ENCODE results near the gene NEK5. TPM values are rescaled to one million over a fixed set of nuclear protein-coding genes. Genes with fewer than 3 reads are reported as not detected.
"Not testable (repeated sequence)": the region's sequence is repeated elsewhere in the genome, so short reads cannot be mapped to it uniquely, and the experiment has no call there.

The NEK5 gene
- total RNA-seq, 2 experiments from 2014 or later: 0.05 TPM; not detected in 1

GRCh38 chr13:52051400-52051799, 77.5 kb downstream of the NEK5 start:
- CTCF ChIA-PET: no interaction called here
- Mint-ChIP-seq H3K4me3 (no peak overlapping the region), H3K4me1 (ENCODE audit: low read depth) (no peaks in the 10 kb centered on the region)

GRCh38 chr13:52048516-52048915, 80.4 kb downstream of the NEK5 start:
- CTCF ChIA-PET: no interaction called here
- no peak overlapping the region for H3K4me3 Mint-ChIP-seq

More at GRCh38 chr13:52051400-52051799, 77.5 kb downstream of the NEK5 start:
- no peak for DNase-seq
- intact Hi-C loops (cut with micrococcal nuclease): no loop called here
- Mint-ChIP-seq H3K27ac (no peak overlapping the region), H3K27me3 (peaks cover 2% of the 10 kb centered on the region), H3K9me3 (peaks cover 10% of the 10 kb centered on the region), H3K36me3 (peaks cover 2% of the 10 kb centered on the region)
- POLR2A ChIA-PET: no interaction called here

DNA sequence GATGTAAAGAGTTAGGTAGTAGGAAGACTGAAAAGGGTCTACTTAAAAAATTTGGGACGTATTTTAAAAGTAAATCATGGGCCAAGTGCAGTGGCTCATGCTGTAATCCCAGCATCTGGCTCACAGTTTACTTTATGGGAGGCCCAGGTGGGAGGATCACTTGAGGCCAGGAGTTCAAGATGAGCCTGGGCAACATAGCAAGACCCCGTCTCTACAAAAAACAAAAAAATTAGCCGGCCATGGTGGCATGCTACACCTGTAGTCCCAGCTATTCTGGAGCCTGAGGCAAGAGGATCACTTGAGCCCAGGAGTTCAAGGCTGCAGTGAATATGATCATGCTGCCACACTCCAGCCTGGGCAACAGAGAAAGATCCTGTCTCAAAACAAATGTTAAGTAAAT, 81.4 kb downstream of the NEK5 start:
- CTCF ChIA-PET: no interaction called here
- no peak for DNase-seq
- peaks cover 2% of the 10 kb centered on the region for H3K27me3 Mint-ChIP-seq
- intact Hi-C loops (cut with micrococcal nuclease): no loop called here
- no peaks in the 10 kb centered on the region for H3K4me1 Mint-ChIP-seq (ENCODE audit: low read depth)
- H3K9me3 Mint-ChIP-seq: peaks cover 9% of the 10 kb centered on the region
- no peak overlapping the region for H3K27ac Mint-ChIP-seq
- POLR2A ChIA-PET: no interaction called here
- peaks cover 5% of the 10 kb centered on the region for H3K36me3 Mint-ChIP-seq
- H3K4me3 Mint-ChIP-seq: no peak overlapping the region

More at GRCh38 chr13:52048516-52048915, 80.4 kb downstream of the NEK5 start:
- POLR2A ChIA-PET: no interaction called here
- intact Hi-C loops (cut with micrococcal nuclease): no loop called here
- H3K36me3 Mint-ChIP-seq: peaks cover 5% of the 10 kb centered on the region
- no peak for DNase-seq
- H3K9me3 Mint-ChIP-seq: peaks cover 9% of the 10 kb centered on the region
- H3K27me3 Mint-ChIP-seq: peaks cover 2% of the 10 kb centered on the region
- H3K4me1 Mint-ChIP-seq (ENCODE audit: low read depth): no peaks in the 10 kb centered on the region
- H3K27ac Mint-ChIP-seq: no peak overlapping the region

DNA sequence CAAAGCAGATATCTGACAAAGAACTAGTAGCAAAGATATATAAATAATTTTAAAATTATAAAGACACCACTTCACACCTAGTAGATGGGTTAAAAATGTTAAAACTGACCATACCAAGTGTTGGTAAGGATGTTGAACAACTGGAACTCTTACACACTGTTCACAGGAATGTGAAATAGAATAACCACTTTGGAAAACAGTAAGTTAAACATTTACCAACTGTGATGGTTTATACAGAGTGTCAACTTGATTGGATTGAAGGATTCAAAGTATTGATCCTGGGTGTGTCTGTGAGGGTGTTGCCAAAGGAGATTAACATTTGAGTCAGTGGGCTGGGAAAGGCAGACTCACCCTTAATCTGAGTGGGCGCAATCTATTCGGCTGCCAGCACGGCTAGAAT, 85.2 kb downstream of the NEK5 start:
- no peak for DNase-seq
- Mint-ChIP-seq H3K36me3 (peaks cover 7% of the 10 kb centered on the region), H3K4me3 (no peak overlapping the region), H3K27me3 (no peaks in the 10 kb centered on the region), H3K27ac (no peak overlapping the region), H3K9me3 (peaks cover 7% of the 10 kb centered on the region), H3K4me1 (ENCODE audit: low read depth) (no peaks in the 10 kb centered on the region)
- intact Hi-C loops (cut with micrococcal nuclease): no loop called here
- CTCF ChIA-PET: no interaction called here
- POLR2A ChIA-PET: no interaction called here

DNA sequence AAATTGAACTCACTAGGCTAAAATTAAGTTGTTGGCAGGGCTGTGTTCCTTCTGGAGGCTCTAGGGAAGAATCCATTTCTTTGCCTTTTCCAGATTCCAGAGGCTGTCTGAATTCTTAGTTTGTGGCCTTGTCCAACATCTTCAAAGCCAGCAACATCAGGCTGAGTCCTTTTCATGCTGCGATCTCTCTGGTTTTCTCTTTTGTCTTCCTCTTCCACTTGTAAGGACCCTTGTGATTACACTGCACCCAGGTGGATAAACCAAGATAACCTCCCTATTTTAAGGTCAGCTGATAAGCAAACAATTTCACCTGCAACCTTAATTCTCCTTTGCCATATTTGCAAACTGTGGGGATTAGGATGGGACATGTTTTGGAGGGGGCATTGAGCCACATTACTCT, 92.8 kb downstream of the NEK5 start:
- Mint-ChIP-seq H3K4me1 (ENCODE audit: low read depth) (no peaks in the 10 kb centered on the region), H3K36me3 (peaks cover 3% of the 10 kb centered on the region), H3K4me3 (no peak overlapping the region), H3K9me3 (peaks cover 5% of the 10 kb centered on the region), H3K27me3 (no peaks in the 10 kb centered on the region), H3K27ac (no peak overlapping the region)
- ChIA-PET POLR2A (no interaction called here), CTCF (no interaction called here)
- intact Hi-C loops (cut with micrococcal nuclease): no loop called here
- no peak for DNase-seq

DNA sequence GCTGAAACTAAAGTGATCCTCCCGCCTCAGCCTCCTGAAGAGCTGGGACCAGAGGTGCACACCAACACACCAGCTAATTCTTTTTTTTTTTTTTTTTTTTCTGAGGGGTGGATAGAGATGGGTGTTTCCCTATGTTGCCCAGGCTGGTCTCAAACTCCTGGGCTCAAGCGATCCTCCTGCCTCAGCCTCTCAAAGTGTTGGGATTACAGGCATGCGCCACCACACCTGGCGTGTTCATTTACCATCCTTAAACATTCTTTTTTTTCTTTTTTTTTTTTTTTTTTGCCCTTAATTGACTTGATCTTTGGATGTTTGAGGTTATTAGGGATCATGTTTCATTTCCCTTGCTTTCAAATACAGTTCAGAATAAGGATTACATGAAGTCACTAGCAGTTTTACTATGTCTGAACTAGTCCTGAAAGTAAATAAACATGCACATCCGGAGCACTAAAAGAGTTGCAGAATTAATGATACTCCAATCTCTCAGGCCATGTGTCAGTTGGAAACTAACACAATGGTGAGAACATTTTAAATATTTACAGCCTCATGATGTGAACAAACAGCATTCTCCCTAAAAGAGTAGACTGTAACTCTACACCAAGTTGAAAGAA, 94.2 kb downstream of the NEK5 start:
- Mint-ChIP-seq H3K36me3 (peaks cover 3% of the 10 kb centered on the region), H3K27me3 (no peaks in the 10 kb centered on the region)
- CTCF ChIA-PET: no interaction called here

GRCh38 chr13:52033039-52033438, 95.8 kb downstream of the NEK5 start:
- ChIA-PET POLR2A (no interaction called here), CTCF (interaction anchor here (1.1 kb wide), 1 partner anchor 31 kb away, joined by 3 read pairs; no protein-coding TSS in a partner anchor)
- peaks cover 16% of the 10 kb centered on the region for H3K36me3 Mint-ChIP-seq
- intact Hi-C loops (cut with micrococcal nuclease): no loop called here
- H3K27me3 Mint-ChIP-seq: no peaks in the 10 kb centered on the region
- H3K4me1 Mint-ChIP-seq (ENCODE audit: low read depth): no peaks in the 10 kb centered on the region
- no peak overlapping the region for H3K27ac Mint-ChIP-seq
- H3K9me3 Mint-ChIP-seq: no peaks in the 10 kb centered on the region
- H3K4me3 Mint-ChIP-seq: no peak overlapping the region
- DNase-seq: no peak

More for the DNA sequence above, 94.2 kb downstream of the NEK5 start:
- no peaks in the 10 kb centered on the region for H3K4me1 Mint-ChIP-seq (ENCODE audit: low read depth)
- POLR2A ChIA-PET: no interaction called here
- H3K27ac Mint-ChIP-seq: no peak overlapping the region
- no peak for DNase-seq
- intact Hi-C loops (cut with micrococcal nuclease): no loop called here
- no peaks in the 10 kb centered on the region for H3K9me3 Mint-ChIP-seq
- H3K4me3 Mint-ChIP-seq: no peak overlapping the region

DNA sequence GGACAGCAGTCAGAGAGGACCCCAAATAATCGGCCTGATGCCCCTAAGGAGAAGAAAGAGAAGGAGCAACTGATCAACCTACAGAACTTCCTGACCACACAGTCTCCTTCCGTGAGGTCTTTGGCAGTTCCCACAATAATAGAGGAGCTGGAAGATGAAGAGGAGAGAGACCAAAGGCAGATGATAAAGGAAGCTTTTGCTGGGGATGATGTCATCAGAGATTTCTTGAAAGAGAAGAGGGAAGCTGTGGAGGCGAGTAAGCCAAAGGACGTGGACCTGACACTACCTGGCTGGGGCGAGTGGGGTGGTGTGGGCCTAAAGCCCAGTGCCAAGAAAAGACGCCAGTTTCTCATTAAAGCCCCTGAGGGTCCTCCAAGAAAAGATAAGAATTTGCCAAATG, 98.5 kb downstream of the NEK5 start:
- Mint-ChIP-seq H3K4me1 (ENCODE audit: low read depth) (peaks cover 17% of the 10 kb centered on the region), H3K36me3 (peaks cover 36% of the 10 kb centered on the region)
- H3K9me3 Mint-ChIP-seq; intact Hi-C loops (cut with micrococcal nuclease); H3K4me3 Mint-ChIP-seq; H3K27me3 Mint-ChIP-seq; POLR2A ChIA-PET; CTCF ChIA-PET; DNase-seq; H3K27ac Mint-ChIP-seq: not testable (repeated sequence)

DNA sequence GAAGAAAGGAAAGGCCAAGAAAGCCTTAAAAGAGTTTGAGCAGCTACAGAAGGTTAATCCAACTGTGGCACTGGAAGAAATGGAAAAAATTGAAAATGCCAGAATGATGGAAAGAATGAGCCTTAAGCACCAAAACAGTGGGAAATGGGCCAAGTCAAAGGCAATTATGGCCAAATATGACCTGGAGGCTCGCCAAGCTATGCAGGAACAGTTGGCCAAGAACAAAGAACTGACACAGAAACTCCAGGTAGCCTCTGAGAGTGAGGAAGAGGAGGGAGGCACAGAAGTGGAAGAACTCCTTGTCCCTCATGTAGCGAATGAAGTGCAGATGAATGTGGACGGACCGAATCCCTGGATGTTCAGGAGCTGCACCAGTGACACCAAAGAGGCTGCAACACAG, 99.3 kb downstream of the NEK5 start:
- POLR2A ChIA-PET: no interaction called here
- Mint-ChIP-seq H3K9me3 (no peaks in the 10 kb centered on the region), H3K27me3 (no peaks in the 10 kb centered on the region), H3K4me1 (ENCODE audit: low read depth) (peaks cover 17% of the 10 kb centered on the region), H3K4me3 (no peak overlapping the region), H3K36me3 (peaks cover 42% of the 10 kb centered on the region), H3K27ac (no peak overlapping the region)
- CTCF ChIA-PET: no interaction called here
- DNase-seq: no peak
- intact Hi-C loops (cut with micrococcal nuclease): no loop called here

- CTCF ChIA-PET: no interaction called here
- no peaks in the 10 kb centered on the region for H3K27me3 Mint-ChIP-seq
- H3K36me3 Mint-ChIP-seq: peaks cover 51% of the 10 kb centered on the region
- no peak overlapping the region for H3K4me3 Mint-ChIP-seq
- intact Hi-C loops (cut with micrococcal nuclease): no loop called here
- POLR2A ChIA-PET: no interaction called here
- H3K4me1 Mint-ChIP-seq (ENCODE audit: low read depth): peaks cover 17% of the 10 kb centered on the region
- no peak for DNase-seq
- H3K27ac Mint-ChIP-seq: no peak overlapping the region
- no peaks in the 10 kb centered on the region for H3K9me3 Mint-ChIP-seq
Measured at GRCh38 chr13:52027832-52028231, 101.0 kb downstream of the NEK5 start.

GRCh38 chr13:52026246-52026626, 102.6 kb downstream of the NEK5 start:
- H3K27ac Mint-ChIP-seq: no peak overlapping the region
- DNase-seq: no peak
- CTCF ChIA-PET: interaction anchor here (1.3 kb wide), 1 partner anchor 102 kb away, joined by 3 read pairs; the partner anchor contains the start of gene NEK5
- POLR2A ChIA-PET: no interaction called here
- no peaks in the 10 kb centered on the region for H3K9me3 Mint-ChIP-seq
- intact Hi-C loops (cut with micrococcal nuclease): no loop called here
- H3K27me3 Mint-ChIP-seq: no peaks in the 10 kb centered on the region
- H3K4me1 Mint-ChIP-seq (ENCODE audit: low read depth): peaks cover 17% of the 10 kb centered on the region
- H3K4me3 Mint-ChIP-seq: no peak overlapping the region
- peaks cover 59% of the 10 kb centered on the region for H3K36me3 Mint-ChIP-seq

DNA sequence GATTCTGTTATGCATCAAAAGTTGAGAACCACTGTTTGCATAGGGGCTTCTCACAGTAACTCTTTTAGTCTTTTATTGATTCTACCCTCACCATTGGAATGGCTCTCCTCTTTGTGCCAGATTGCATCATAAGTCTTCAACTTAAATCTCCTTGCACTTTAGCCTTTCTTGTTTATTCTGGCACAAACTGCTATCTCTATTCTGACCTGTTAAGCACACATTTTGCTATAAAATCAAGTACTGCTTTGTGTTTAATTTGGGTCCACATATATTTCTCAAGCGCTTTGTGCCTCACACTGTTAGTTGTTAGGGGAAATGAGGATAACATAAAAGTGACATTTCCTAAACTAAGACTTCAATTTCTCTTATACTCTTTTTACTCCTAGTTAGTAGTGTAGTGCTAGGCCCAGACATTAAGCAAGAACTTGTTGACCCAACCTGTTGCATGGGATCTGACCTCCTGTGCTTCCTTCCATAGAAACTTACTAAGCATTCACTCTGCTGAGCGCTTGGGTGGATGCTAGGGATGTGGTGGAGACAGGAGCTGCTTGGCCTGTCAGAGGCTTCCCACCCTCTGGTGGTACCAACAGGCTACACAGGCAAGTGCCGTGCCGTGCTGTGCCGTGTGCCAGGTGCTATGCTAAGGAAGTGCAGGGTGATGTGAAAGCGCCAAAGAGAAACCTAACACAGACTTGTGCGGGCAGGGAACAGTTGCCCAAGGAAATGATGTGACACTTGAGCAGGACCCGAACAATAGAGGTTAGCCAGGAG, 103.2 kb downstream of the NEK5 start:
- Mint-ChIP-seq H3K4me3 (no peak overlapping the region), H3K27ac (no peak overlapping the region), H3K9me3 (no peaks in the 10 kb centered on the region), H3K27me3 (no peaks in the 10 kb centered on the region), H3K36me3 (peaks cover 60% of the 10 kb centered on the region), H3K4me1 (ENCODE audit: low read depth) (peaks cover 17% of the 10 kb centered on the region)
- POLR2A ChIA-PET: no interaction called here
- intact Hi-C loops (cut with micrococcal nuclease): no loop called here
- CTCF ChIA-PET: interaction anchor here (1.3 kb wide), 1 partner anchor 103 kb away, joined by 3 read pairs; the partner anchor contains the start of gene NEK5
- DNase-seq: no peak

DNA sequence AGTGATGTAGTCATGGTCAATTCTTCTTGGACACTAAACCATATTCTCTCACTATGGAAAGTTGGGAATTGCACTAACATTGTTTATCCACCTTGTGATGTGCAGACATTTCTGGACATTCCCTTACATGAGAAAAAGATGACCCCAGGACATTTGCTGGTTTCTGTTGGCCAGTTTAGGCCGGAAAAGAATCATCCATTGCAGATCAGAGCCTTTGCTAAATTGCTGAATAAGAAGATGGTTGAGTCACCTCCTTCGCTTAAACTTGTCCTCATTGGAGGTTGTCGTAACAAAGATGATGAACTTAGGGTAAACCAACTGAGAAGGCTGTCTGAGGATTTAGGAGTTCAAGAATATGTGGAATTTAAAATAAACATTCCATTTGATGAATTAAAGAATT, 104.4 kb downstream of the NEK5 start, which contains the start of gene UTP14C:
TSS of gene UTP14C (plus strand) at position 211 of the 400 bp plus-strand sequence. CDS start 4,114 bp downstream, outside the sequence.
- intact Hi-C loops (cut with micrococcal nuclease): no loop called here
- DNase-seq: no peak
- ChIA-PET POLR2A (no interaction called here), CTCF (no interaction called here)
- Mint-ChIP-seq H3K4me3 (no peak within 1 kb of the TSS), H3K27me3 (no peaks in the 10 kb centered on the region), H3K27ac (no peak within 1 kb of the TSS), H3K36me3 (peaks cover 68% of the 10 kb centered on the region), H3K4me1 (ENCODE audit: low read depth) (peaks cover 17% of the 10 kb centered on the region), H3K9me3 (no peaks in the 10 kb centered on the region)
